Forelimb muscle (tissue), 1 donor: Measurements from ENCODE around the gene MAP3K14. TPM values are rescaled to one million over a fixed set of nuclear protein-coding genes. Genes with fewer than 3 reads are reported as not detected.

ENCODE experiments used
- DNase-seq: peaks from one replicate; pipeline ENCODE4 v3.0.0-alpha.2; 2013; ENCODE audit warnings: low read depth
- polyA plus RNA-seq: library from polyadenylated mRNA; unstranded; fragments of 120-200 nt; gene quantifications from one replicate; pipeline ENCODE4 v1.2.1, GENCODE V29; 2013; ENCODE audit not compliant: insufficient read length

The MAP3K14 gene
- polyA plus RNA-seq, 1 donor, result 8.4 TPM

GRCh38 chr17:45235416-45236281 is 81.2 kb downstream of the MAP3K14 start:
- DNase-seq, result peak; percentile 38

GRCh38 chr17:45234641-45235415 is 82.0 kb downstream of the MAP3K14 start:
- no peak for DNase-seq

- no peak for DNase-seq
Observed at GRCh38 chr17:45233423-45233924, 83.3 kb downstream of the MAP3K14 start.

- DNase-seq, result no peak
Observed at GRCh38 chr17:45232514-45233422, 84.1 kb downstream of the MAP3K14 start.

- DNase-seq, result no peak
Observed at GRCh38 chr17:45231481-45232116, 85.2 kb downstream of the MAP3K14 start.

- DNase-seq, result no peak
Observed at GRCh38 chr17:45230787-45231480, 85.9 kb downstream of the MAP3K14 start.

GRCh38 chr17:45230410-45230786 is 86.4 kb downstream of the MAP3K14 start:
- no peak for DNase-seq

- no peak for DNase-seq
Observed at GRCh38 chr17:45229681-45230409, 87.0 kb downstream of the MAP3K14 start.

GRCh38 chr17:45228763-45229539 is 87.9 kb downstream of the MAP3K14 start:
- DNase-seq, result peak; percentile 28

- no peak for DNase-seq
Observed at GRCh38 chr17:45227926-45228762, 88.7 kb downstream of the MAP3K14 start.

GRCh38 chr17:45227101-45227925 is 89.5 kb downstream of the MAP3K14 start:
- DNase-seq, result no peak

- no peak for DNase-seq
Observed at GRCh38 chr17:45226576-45226975, 90.2 kb downstream of the MAP3K14 start.

GRCh38 chr17:45225964-45226530 is 90.8 kb downstream of the MAP3K14 start:
- DNase-seq, result no peak

- no peak for DNase-seq
Observed at GRCh38 chr17:45225051-45225700, 91.6 kb downstream of the MAP3K14 start.

- DNase-seq, result no peak
Observed at GRCh38 chr17:45224671-45225050, 92.2 kb downstream of the MAP3K14 start.
